ENCODE results near the gene DEXI.
"Not testable (repeated sequence)": the region's sequence is repeated elsewhere in the genome, so short reads cannot be mapped to it uniquely, and the experiment has no call there.

GRCh38 chr16:10925285-10925684, 17.0 kb downstream of the DEXI start:
- not testable (repeated sequence) for TF ChIP-seq CTCF, POLR2A (IDR thresholded peaks at IDR 0.05)

Measured in adrenal gland (tissue), 5 donors.